Ectodermal cell (in vitro differentiated cells): ENCODE results near the gene TPSD1.
"Not testable (repeated sequence)": the region's sequence is repeated elsewhere in the genome, so short reads cannot be mapped to it uniquely, and the experiment has no call there.

Experiments
- H3K27ac ChIP-seq: 2 replicates; pipeline ENCODE4 v1.7.0; 2013; ENCODE audit warnings: mild to moderate bottlenecking, low read depth, low read length; ENCODE audit not compliant: insufficient read depth, poor library complexity, severe bottlenecking
- H3K27me3 ChIP-seq: 2 replicates; pipeline ENCODE4 v1.7.0; 2013; ENCODE audit warnings: mild to moderate bottlenecking, low read length; ENCODE audit not compliant: insufficient read depth, control insufficient read depth, poor library complexity, severe bottlenecking
- H3K36me3 ChIP-seq: one replicate; pipeline ENCODE4 v1.7.0; 2013; ENCODE audit warnings: low read length; ENCODE audit not compliant: control insufficient read depth, insufficient read depth
- H3K4me1 ChIP-seq: one replicate; pipeline ENCODE4 v1.7.0; 2013; ENCODE audit warnings: low read length; ENCODE audit not compliant: control insufficient read depth, insufficient read depth
- H3K4me3 ChIP-seq: 2 replicates; pipeline ENCODE4 v1.7.0; 2013; ENCODE audit warnings: low read depth, low read length, control low read depth; ENCODE audit not compliant: insufficient read depth
- H3K9me3 ChIP-seq: 2 replicates; pipeline ENCODE4 v1.7.0; 2013; ENCODE audit warnings: mild to moderate bottlenecking, low read length, moderate library complexity; ENCODE audit not compliant: control insufficient read depth
- WGBS, 2 experiments: methylation state at CpG; one replicate each; pipeline ENCODE4 v1.1.7; 2013; ENCODE audit warnings: missing lambda C conversion rate in 2 of 2; 5-methylcytosine and 5-hydroxymethylcytosine counted together

Gene TPSD1

GRCh38 chr16:1220841-1221627 lies 34.8 kb upstream of the TPSD1 start:
- Histone ChIP-seq H3K9me3 (no peaks in the 10 kb centered on the region), H3K4me1 (no peaks in the 10 kb centered on the region), H3K4me3 (no peak overlapping the region), H3K36me3 (no peaks in the 10 kb centered on the region), H3K27me3 (no peaks in the 10 kb centered on the region), H3K27ac (no peak overlapping the region)
- 93 to 94% methylated on average over 48 of the region's 48 CpGs for WGBS, 2 experiments

- peaks cover 3% of the 10 kb centered on the region for H3K4me1 ChIP-seq
- H3K36me3 ChIP-seq = no peaks in the 10 kb centered on the region
- 94 to 95% methylated on average over 40 of the region's 40 CpGs for whole genome bisulfite sequencing, 2 experiments
Observed at GRCh38 chr16:1221628-1222552, 34.0 kb upstream of the TPSD1 start.

DNA sequence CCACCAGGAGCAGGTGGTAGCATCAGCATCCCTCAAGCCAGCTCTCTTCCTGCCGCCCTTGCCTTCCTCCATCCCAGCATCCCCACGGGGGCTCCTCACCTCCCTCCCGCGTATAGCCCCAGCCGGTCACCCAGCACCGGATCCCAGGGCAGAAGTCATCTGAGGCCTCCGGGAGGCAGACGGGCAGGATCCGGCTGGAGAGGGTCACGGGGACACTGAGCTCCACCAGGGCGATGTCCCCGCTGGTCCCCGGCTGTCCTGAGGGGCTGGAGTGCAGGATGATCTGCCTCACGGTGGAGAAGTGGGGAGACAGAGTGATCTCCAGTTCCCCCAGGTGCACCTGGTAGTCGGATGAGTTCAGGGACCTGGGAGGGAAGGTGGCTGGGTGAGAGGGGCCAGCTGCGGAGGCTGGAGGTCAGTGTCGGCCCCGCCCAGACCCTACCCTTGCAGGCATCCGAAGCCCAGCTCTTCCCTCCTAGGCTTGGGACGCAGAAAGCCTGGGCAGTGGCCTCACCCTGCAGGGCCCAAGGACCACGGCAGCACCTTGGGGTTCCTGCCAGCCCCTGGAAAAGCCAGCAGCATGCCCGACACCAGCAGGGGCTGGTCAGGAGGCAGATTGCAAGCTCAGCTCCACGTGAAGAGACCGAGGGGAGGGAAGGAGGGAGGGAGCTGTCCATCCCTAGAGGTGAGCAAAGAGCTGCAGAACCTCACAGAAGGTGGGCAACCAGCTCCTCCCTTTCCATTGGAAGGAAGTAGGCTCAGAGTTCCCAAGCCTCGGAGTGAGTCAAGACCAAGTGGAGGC lies 33.1 kb upstream of the TPSD1 start:
- Histone ChIP-seq H3K27me3 (no peaks in the 10 kb centered on the region), H3K4me1 (peaks cover 3% of the 10 kb centered on the region), H3K4me3 (no peak overlapping the region), H3K9me3 (no peaks in the 10 kb centered on the region), H3K36me3 (no peaks in the 10 kb centered on the region), H3K27ac (no peak overlapping the region)
- WGBS, 2 experiments = 88 to 89% methylated on average over 25 of the region's 25 CpGs

More at GRCh38 chr16:1221628-1222552, 34.0 kb upstream of the TPSD1 start:
- Histone ChIP-seq H3K27ac (no peak overlapping the region), H3K4me3 (no peak overlapping the region), H3K27me3 (no peaks in the 10 kb centered on the region), H3K9me3 (no peaks in the 10 kb centered on the region)

DNA sequence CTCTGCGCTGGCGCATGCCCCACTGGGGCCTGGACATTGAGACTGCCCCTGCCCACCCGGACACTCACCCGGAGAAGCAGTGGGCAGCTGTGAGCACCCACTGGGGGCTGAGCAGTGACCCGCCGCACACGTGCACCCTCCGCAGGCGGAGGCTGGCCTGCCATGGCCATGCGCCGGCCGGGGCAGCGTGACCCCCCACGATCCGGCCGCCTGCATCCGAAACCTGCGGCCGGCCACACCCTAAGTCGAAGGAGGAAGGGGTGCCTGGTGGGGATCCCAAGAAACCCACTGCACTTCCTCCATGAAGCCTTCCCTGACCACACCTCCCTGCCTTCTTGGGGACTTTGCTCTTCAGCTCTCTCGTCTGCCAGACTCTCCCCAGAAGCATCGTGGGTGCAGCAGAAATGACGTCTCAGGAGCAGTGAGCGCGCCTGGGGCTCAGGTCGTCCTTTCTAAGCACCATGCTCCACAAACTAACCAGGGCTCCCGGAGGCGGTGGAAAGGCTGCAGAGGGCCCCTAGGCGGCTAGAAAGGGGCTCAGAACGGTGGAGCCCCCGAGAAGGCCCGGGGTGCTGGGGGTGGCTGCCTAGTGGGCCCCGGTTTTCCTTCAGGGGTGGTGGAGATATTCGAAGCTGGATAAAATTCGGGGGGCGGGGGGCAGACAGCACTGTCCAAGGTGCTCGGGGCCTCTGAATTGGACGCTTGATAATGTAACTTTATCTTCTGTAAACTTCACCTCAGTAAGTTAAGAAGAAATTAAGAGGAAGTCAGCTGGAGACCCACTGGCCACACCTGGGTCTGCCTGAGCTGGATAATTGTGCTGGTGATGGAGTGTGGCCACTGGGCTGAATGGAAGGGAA lies 32.3 kb upstream of the TPSD1 start:
- peaks cover 3% of the 10 kb centered on the region for H3K4me1 ChIP-seq
- WGBS, 2 experiments = 94% methylated on average over 38 of the region's 38 CpGs
- H3K4me3 ChIP-seq = no peak overlapping the region
- H3K27ac ChIP-seq = no peak overlapping the region
- H3K27me3 ChIP-seq = no peaks in the 10 kb centered on the region
- H3K36me3 ChIP-seq = no peaks in the 10 kb centered on the region
- no peaks in the 10 kb centered on the region for H3K9me3 ChIP-seq

DNA sequence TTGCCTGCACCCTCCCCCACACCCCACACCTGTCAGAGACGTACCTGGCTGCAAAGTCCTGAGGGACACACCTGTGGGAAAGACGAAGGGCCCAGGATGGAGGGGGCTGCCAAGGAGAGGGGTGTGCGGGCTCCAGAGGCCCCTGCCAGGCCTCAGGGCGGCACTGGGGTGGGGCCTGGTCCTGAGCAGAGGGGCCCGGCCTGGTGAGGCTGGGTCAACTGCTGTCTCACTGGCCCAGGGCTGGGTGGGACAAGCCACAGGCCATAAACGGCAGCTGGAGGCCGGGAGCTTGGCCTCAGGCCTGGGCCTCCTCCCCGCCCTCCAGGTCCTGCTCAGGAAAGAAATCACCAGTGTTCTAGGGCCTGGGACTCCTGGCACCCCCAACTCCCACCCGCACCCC lies 31.3 kb upstream of the TPSD1 start:
- Histone ChIP-seq H3K36me3 (no peaks in the 10 kb centered on the region), H3K27me3 (no peaks in the 10 kb centered on the region), H3K9me3 (no peaks in the 10 kb centered on the region), H3K4me3 (no peak overlapping the region), H3K27ac (no peak overlapping the region), H3K4me1 (peaks cover 3% of the 10 kb centered on the region)
- 92% methylated on average over 9 of the region's 9 CpGs for WGBS, 2 experiments

DNA sequence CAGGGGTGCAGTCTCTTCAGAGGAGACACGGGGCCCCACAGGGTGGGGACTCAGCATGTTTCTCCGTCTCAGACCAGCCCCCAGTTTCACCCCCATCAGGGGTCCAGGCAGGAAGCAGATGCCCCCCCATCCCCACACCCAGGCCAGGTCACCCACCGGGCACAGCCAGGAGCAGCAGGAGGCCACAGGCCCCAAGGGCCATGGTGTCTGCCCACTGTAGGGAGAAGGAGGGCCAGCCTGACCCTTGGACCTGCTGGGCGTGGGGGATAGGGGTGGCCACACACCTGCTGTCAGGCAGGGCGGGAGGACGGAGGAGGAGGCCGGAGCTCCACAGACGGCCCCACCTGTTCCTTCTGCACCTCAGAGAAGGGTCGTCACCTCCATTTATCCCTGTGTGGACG lies 30.8 kb upstream of the TPSD1 start, which contains the start of gene TPSG1:
Gene TPSG1, minus strand, starts transcription at position 218 of the 401 bp plus-strand sequence. Its CDS starts 16 bp downstream, at position 202.
- no peak within 1 kb of the TSS for H3K27ac ChIP-seq
- H3K4me3 ChIP-seq = no peak within 1 kb of the TSS
- peaks cover 3% of the 10 kb centered on the region for H3K4me1 ChIP-seq
- no peaks in the 10 kb centered on the region for H3K36me3 ChIP-seq
- WGBS, 2 experiments = 89% methylated on average over 10 of the region's 10 CpGs
- H3K9me3 ChIP-seq = no peaks in the 10 kb centered on the region
- H3K27me3 ChIP-seq = no peaks in the 10 kb centered on the region

DNA sequence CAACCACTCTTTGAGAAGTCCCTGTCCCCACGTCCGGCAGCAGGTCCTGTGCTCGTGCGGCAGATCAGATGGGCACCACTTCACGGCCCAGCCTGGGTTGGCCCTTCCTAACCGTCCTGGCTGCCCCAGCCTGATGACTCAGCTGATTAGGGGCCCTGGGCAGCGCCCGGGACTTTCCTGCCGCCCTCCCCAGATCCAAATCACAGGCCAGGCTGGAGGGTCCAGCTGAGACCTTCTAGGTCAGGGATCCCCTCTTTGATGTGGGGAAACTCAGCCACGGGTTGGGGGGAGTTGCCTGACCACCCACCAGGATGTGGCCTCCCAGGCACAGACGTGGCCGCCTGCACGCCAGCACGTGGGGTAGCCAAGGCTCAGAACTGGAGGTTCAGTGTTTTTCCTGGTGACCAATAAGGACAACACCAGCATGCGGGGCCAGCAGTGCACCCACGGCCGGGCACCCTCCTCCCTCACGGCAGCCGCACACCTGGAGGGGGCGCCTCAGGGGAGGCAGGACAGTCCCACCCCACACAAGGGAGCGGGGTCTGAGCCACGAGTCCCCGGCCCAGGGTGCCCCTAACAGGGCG lies 30.0 kb upstream of the TPSD1 start:
- not testable (repeated sequence) for H3K36me3 ChIP-seq, H3K9me3 ChIP-seq, H3K4me1 ChIP-seq, H3K4me3 ChIP-seq, H3K27me3 ChIP-seq, H3K27ac ChIP-seq
- WGBS, 2 experiments = 82% methylated on average over 24 of the region's 24 CpGs

DNA sequence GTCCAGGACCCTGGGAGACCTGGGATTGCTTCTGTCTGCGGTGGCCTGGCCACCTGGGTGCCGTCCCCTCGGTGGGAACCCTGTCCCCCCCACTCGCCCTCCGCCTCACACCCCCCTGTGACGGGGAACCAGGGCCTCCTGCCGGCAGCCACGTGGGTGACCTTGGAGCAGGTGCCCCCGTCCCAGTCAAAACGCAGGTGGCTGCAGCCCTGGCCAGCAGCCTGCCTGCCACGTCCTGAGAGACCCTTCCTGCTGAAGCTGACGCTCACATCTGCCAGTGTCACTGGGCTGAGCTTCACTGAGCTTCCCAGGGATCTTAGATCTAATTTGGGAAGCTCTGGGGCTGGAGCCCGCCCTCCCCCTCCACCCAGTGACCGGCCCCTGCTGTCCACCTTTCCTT lies 29.2 kb upstream of the TPSD1 start:
- not testable (repeated sequence) for H3K4me3 ChIP-seq, H3K27me3 ChIP-seq, H3K27ac ChIP-seq, H3K36me3 ChIP-seq, H3K4me1 ChIP-seq, H3K9me3 ChIP-seq
- WGBS, 2 experiments = 66 to 78% methylated on average over 12 of the region's 14 CpGs

- not testable (repeated sequence) for H3K4me1 ChIP-seq, H3K4me3 ChIP-seq, H3K9me3 ChIP-seq, H3K27ac ChIP-seq, H3K27me3 ChIP-seq, H3K36me3 ChIP-seq
- WGBS, 2 experiments = 85 to 87% methylated on average over 6 to 7 of the region's 7 CpGs
Observed at GRCh38 chr16:1228227-1228626, 27.6 kb upstream of the TPSD1 start.
